A673 (cell line): ENCODE results near the gene GLRA2.

Source experiments
- EZH2 ChIP-seq: fragments of 200-600 bp; sonication (generic); IDR thresholded peaks from 2 replicates; pipeline ENCODE4 v1.6.1; 2017; ENCODE audit warnings: borderline replicate concordance, low read depth, mild to moderate bottlenecking, mixed read lengths, antibody characterized with exemption, low read length; ENCODE audit not compliant: poor library complexity, severe bottlenecking
- TF ChIP-seq, protein P1 (sequence below): fragments of 300-800, 200-600 bp; sonication (generic); conservative IDR thresholded peaks from 2 replicates; pipeline ENCODE4 v1.5.1; 2017; ENCODE audit warnings: low read depth, mild to moderate bottlenecking, antibody characterized with exemption, low read length, moderate library complexity, mixed read lengths

DNA sequence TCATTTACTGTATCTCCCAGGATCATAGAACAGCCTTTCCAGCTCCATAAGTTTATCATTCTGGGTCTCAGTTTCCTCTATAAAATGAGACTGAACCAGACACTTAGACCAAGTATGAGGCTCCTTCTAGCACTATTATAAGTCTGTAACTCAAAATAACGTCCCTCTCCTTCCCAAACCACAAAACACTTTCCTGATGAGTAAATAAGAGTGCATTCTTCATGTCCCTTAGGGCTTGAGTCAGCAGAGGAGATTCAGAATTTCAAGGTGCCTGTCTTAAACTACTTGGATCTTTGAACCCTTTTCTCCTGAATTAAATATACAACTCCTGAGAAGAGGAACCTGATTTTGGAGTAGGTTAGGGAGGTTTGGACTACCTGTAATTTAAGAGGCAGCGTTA, 62.6 kb downstream of the GLRA2 start:
- TF ChIP-seq, protein P1, sequence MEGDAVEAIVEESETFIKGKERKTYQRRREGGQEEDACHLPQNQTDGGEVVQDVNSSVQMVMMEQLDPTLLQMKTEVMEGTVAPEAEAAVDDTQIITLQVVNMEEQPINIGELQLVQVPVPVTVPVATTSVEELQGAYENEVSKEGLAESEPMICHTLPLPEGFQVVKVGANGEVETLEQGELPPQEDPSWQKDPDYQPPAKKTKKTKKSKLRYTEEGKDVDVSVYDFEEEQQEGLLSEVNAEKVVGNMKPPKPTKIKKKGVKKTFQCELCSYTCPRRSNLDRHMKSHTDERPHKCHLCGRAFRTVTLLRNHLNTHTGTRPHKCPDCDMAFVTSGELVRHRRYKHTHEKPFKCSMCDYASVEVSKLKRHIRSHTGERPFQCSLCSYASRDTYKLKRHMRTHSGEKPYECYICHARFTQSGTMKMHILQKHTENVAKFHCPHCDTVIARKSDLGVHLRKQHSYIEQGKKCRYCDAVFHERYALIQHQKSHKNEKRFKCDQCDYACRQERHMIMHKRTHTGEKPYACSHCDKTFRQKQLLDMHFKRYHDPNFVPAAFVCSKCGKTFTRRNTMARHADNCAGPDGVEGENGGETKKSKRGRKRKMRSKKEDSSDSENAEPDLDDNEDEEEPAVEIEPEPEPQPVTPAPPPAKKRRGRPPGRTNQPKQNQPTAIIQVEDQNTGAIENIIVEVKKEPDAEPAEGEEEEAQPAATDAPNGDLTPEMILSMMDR, result no peak
- no peak for TF ChIP-seq EZH2
